ENCODE measurements around the gene GALNT14. TPM values are rescaled to one million over a fixed set of nuclear protein-coding genes. Genes with fewer than 3 reads are reported as not detected.

GALNT14 gene
- total and polyA plus RNA-seq, 2 of the 13 experiments (the other 11 are each of a cell fraction or from before 2014, with no cell fraction given) = not detected

DNA sequence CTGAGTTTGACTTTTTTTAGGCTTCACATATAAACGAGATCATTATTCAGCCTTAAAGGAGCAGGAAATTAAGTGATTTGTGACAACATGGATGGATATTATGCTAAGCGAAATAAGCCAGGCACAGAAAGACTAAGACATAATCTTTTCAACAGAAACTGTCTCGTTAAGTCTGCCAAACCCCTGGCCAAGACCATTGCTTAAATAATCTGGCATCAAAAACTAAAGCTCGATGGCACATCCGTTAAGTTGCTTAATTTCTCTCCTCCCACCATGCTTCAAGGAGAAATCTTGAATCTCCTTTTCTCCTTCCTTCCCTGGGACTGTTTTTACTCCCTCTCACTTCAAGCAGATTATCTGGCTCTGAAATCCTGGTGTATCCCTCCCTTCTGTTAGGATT, 140.3 kb downstream of the GALNT14 start:
- Histone ChIP-seq H3K4me1 (ENCODE audit: insufficient read depth, low read length) (no peaks in the 10 kb centered on the region), H3K4me3 (replicated peaks in 1 of 3; ENCODE audit: insufficient read depth in 1 of 3, low read depth in 2 of 3, low read length in 3 of 3) (no peak overlapping the region), H3K79me2 (ENCODE audit: insufficient read depth, low read length) (no peaks in the 10 kb centered on the region), H3K27me3 (ENCODE audit: control insufficient read depth in 1 of 2, insufficient read depth in 2 of 2, low read length in 2 of 2) (peaks cover 2 to 30% of the 10 kb centered on the region in 2 experiments; a peak in 2 of 5 replicates), H3K9ac (ENCODE audit: insufficient read depth, low read depth, low read length) (no peak overlapping the region), H4K20me1 (ENCODE audit: insufficient read depth, low read length) (no peaks in the 10 kb centered on the region), H3K9me3 (ENCODE audit: low read length) (no peaks in the 10 kb centered on the region), H3K27ac (ENCODE audit: extremely low read length, insufficient read depth, low read length) (no peak overlapping the region), H3K4me2 (ENCODE audit: low read depth, low read length) (no peak overlapping the region), H2AFZ (ENCODE audit: low read length) (no peak overlapping the region), H3K36me3 (replicated peaks in 1 of 2; ENCODE audit: control insufficient read depth in 1 of 2, insufficient read depth in 2 of 2, low read length in 2 of 2) (no peaks in the 10 kb centered on the region)
- ChIA-PET POLR2A (no interaction called here), CTCF (ENCODE audit: low intra/inter-chr PET ratio, low total read pairs) (no interaction called here)
- BruUV-seq (replicated peaks) = no TSS peak
- no peak for TF ChIP-seq CHCHD3 (CRISPR knock-in tag; IDR thresholded peaks at IDR 0.05)
- TF ChIP-seq HIVEP1 (CRISPR knock-in tag; IDR thresholded peaks at IDR 0.05) = no peak
- TF ChIP-seq ZBTB21 (CRISPR knock-in tag; IDR thresholded peaks at IDR 0.05) = no peak
- no peak for TF ChIP-seq CBFB (CRISPR knock-in tag; IDR thresholded peaks at IDR 0.05)
- no peak for TF ChIP-seq SMARCE1 (IDR thresholded peaks at IDR 0.05; ENCODE audit: borderline replicate concordance)
- TF ChIP-seq ZNF160 (CRISPR knock-in tag; IDR thresholded peaks at IDR 0.05) = no peak
- TF ChIP-seq FOXK2 (IDR thresholded peaks at IDR 0.05) = 0 out of 2 replicates have a peak, but pooled peaks have one; percentile 12
- no peak for TF ChIP-seq GFI1 (CRISPR knock-in tag; IDR thresholded peaks at IDR 0.05; ENCODE audit: borderline replicate concordance)
- intact Hi-C loops (cut with micrococcal nuclease; ENCODE audit: unreplicated experiment) (no loop called here), in situ Hi-C loops (cut with HindIII; ENCODE audit: extremely low pct_ligation_motif_present, low pct_unique_long_range_greater_than_20kb) (no loop called here)
- DNase-seq (ENCODE audit: low spot score) = no peak
- no peak for ATAC-seq
- FAIRE-seq = no peak
- 2% methylated on average over 5 of the region's 5 CpGs for WGBS (ENCODE audit: low lambda C conversion rate)

DNA sequence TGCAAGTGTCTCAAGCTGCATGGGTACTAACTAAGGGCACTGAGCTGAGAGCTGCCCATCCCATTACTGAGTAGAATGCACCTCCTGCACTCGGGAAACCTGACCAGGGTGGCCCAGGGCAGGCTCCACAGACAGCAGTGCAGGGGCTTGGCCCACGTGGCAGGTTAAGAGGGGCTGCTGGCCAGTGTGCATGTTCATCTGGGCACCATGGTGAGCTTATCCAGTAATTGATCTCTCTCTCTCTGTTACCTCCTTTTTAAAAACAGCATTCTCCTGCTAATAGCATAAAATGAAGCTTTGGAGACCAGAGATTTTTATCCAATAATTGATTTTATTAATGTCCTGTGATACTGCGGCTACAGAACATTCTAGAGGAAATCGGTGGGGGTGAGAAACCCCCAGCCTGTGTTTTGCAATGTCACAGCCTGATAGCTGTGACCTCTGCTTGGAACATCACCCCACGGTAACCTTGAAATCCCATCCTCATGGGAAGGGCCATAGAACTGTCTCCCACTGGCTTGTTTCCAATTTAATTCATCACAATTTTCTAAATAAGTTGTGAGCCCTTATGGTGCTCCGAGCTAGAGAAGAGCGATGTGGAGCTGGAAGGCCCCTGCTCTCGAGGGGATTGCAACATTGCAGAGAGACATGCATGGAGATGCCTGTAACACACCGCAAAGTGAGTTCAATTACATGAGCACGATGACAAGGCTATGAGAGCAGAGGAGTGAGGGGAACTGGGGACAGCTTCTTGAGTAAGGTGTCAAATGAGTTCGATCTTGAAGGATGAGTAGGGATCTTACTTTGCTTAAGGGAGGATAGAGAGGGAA, 143.8 kb downstream of the GALNT14 start:
- CTCF ChIA-PET (ENCODE audit: low intra/inter-chr PET ratio, low total read pairs) = no interaction called here
- no peaks in the 10 kb centered on the region for H3K36me3 ChIP-seq (replicated peaks in 1 of 2; ENCODE audit: control insufficient read depth in 1 of 2, insufficient read depth in 2 of 2, low read length in 2 of 2)
- WGBS (ENCODE audit: low lambda C conversion rate) = 10% methylated on average over 10 of the region's 11 CpGs
- POLR2A ChIA-PET = no interaction called here
- no peak overlapping the region for H3K9ac ChIP-seq (ENCODE audit: insufficient read depth, low read depth, low read length)
- FAIRE-seq (no peak), ATAC-seq (no peak; the same call in 2 of the 3 replicates), DNase-seq (ENCODE audit: low spot score) (no peak)
- no peaks in the 10 kb centered on the region for H3K4me1 ChIP-seq (ENCODE audit: insufficient read depth, low read length)
- no peaks in the 10 kb centered on the region; the same call in 1 of the 2 replicates for H4K20me1 ChIP-seq (ENCODE audit: insufficient read depth, low read length)
- no peak overlapping the region for H3K4me3 ChIP-seq (replicated peaks in 1 of 3; ENCODE audit: insufficient read depth in 1 of 3, low read depth in 2 of 3, low read length in 3 of 3)
- in situ Hi-C loops (cut with HindIII; ENCODE audit: extremely low pct_ligation_motif_present, low pct_unique_long_range_greater_than_20kb) (no loop called here), intact Hi-C loops (cut with micrococcal nuclease; ENCODE audit: unreplicated experiment) (no loop called here)
- no peaks in the 10 kb centered on the region for H3K9me3 ChIP-seq (ENCODE audit: low read length)
- no peak overlapping the region for H2AFZ ChIP-seq (ENCODE audit: low read length)
- H3K79me2 ChIP-seq (ENCODE audit: insufficient read depth, low read length) = no peaks in the 10 kb centered on the region
- H3K4me2 ChIP-seq (ENCODE audit: low read depth, low read length) = no peak overlapping the region
- peaks cover 3 to 39% of the 10 kb centered on the region in 2 experiments; a peak in 2 of 5 replicates for H3K27me3 ChIP-seq (ENCODE audit: control insufficient read depth in 1 of 2, insufficient read depth in 2 of 2, low read length in 2 of 2)
- BruUV-seq (replicated peaks) = no TSS peak
- no peak overlapping the region for H3K27ac ChIP-seq (ENCODE audit: extremely low read length, insufficient read depth, low read length)
- no peak for TF ChIP-seq FOXM1 (CRISPR knock-in tag; IDR thresholded peaks at IDR 0.05)
- TF ChIP-seq, protein P1, sequence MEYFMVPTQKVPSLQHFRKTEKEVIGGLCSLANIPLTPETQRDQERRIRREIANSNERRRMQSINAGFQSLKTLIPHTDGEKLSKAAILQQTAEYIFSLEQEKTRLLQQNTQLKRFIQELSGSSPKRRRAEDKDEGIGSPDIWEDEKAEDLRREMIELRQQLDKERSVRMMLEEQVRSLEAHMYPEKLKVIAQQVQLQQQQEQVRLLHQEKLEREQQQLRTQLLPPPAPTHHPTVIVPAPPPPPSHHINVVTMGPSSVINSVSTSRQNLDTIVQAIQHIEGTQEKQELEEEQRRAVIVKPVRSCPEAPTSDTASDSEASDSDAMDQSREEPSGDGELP (IDR thresholded peaks at IDR 0.05; ENCODE audit: borderline replicate concordance, low read depth) = no peak
- no peak for TF ChIP-seq ZFP1 (CRISPR knock-in tag; IDR thresholded peaks at IDR 0.05)
- TF ChIP-seq ISX (CRISPR knock-in tag; conservative IDR thresholded peaks at IDR 0.05) = no peak
- no peak for TF ChIP-seq ZNF207 (IDR thresholded peaks at IDR 0.05; ENCODE audit: borderline replicate concordance)
- TF ChIP-seq, protein P2, sequence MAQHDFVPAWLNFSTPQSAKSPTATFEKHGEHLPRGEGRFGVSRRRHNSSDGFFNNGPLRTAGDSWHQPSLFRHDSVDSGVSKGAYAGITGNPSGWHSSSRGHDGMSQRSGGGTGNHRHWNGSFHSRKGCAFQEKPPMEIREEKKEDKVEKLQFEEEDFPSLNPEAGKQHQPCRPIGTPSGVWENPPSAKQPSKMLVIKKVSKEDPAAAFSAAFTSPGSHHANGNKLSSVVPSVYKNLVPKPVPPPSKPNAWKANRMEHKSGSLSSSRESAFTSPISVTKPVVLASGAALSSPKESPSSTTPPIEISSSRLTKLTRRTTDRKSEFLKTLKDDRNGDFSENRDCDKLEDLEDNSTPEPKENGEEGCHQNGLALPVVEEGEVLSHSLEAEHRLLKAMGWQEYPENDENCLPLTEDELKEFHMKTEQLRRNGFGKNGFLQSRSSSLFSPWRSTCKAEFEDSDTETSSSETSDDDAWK (CRISPR knock-in tag; IDR thresholded peaks at IDR 0.05) = no peak
- TF ChIP-seq ZNF816 (CRISPR knock-in tag; IDR thresholded peaks at IDR 0.05; ENCODE audit: borderline replicate concordance) = no peak
- TF ChIP-seq, protein P3, sequence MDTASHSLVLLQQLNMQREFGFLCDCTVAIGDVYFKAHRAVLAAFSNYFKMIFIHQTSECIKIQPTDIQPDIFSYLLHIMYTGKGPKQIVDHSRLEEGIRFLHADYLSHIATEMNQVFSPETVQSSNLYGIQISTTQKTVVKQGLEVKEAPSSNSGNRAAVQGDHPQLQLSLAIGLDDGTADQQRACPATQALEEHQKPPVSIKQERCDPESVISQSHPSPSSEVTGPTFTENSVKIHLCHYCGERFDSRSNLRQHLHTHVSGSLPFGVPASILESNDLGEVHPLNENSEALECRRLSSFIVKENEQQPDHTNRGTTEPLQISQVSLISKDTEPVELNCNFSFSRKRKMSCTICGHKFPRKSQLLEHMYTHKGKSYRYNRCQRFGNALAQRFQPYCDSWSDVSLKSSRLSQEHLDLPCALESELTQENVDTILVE (CRISPR knock-in tag; IDR thresholded peaks at IDR 0.05) = no peak
- no peak for TF ChIP-seq PCBP1 (IDR thresholded peaks at IDR 0.05; ENCODE audit: borderline replicate concordance, low read depth, low read length)
- no peak for TF ChIP-seq NBN (conservative IDR thresholded peaks at IDR 0.05)
